ENCODE data around the gene ZNF236. TPM values are rescaled to one million over a fixed set of nuclear protein-coding genes. Genes with fewer than 3 reads are reported as not detected.

Gene ZNF236
- total RNA-seq, 1 donor from 2014 or later, result 32.5 TPM

DNA sequence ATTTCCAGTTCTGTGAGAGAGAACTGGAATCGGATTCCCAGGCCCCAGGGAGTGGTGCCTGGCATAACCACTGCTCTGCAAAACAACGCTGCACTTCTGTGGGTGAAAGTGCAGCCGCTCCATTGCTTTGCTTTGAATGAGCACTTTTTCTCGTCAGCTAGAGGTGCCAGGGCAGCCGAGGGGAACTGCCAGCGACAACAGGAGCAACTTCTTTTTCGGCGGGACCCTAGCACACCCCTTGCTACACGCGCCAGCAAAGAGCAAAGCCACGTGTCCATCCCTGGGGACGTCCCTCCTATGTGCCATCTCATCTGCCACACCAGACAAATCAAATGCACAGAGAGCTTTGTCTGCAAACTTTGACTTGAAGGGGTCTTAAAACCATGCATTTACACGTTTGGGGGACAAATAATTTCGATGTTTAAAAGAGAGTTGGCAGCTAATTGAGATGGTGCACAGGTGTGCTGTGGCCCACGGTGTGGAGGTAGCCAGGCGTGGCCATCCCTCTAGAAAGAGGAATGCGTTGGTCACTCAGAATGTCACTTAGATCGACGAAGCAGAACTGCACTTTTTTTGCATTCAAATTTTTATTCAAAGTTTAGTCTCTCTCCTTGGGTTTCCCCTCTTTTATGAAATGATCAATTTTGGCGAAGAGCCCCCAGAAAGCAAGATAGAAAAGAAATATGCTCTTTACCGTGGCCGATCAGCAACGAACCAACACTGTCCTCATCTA lies 158.5 kb downstream of the ZNF236 start:
- TF ChIP-seq, protein P1, sequence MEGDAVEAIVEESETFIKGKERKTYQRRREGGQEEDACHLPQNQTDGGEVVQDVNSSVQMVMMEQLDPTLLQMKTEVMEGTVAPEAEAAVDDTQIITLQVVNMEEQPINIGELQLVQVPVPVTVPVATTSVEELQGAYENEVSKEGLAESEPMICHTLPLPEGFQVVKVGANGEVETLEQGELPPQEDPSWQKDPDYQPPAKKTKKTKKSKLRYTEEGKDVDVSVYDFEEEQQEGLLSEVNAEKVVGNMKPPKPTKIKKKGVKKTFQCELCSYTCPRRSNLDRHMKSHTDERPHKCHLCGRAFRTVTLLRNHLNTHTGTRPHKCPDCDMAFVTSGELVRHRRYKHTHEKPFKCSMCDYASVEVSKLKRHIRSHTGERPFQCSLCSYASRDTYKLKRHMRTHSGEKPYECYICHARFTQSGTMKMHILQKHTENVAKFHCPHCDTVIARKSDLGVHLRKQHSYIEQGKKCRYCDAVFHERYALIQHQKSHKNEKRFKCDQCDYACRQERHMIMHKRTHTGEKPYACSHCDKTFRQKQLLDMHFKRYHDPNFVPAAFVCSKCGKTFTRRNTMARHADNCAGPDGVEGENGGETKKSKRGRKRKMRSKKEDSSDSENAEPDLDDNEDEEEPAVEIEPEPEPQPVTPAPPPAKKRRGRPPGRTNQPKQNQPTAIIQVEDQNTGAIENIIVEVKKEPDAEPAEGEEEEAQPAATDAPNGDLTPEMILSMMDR (IDR thresholded peaks at IDR 0.05; ENCODE audit: unreplicated experiment), result no peak
- Mint-ChIP-seq H3K36me3 (peaks cover 4% of the 10 kb centered on the region), H3K4me3 (no peak overlapping the region), H3K27ac (no peak overlapping the region), H3K9me3 (no peaks in the 10 kb centered on the region), H3K27me3 (ENCODE audit: low read depth) (peaks cover 2% of the 10 kb centered on the region), H3K4me1 (peaks cover 8% of the 10 kb centered on the region)
- peak in 1 of 2 experiments; percentile 17 for DNase-seq (ENCODE audit: low spot score in 2 of 2, unreplicated experiment in 2 of 2)

DNA sequence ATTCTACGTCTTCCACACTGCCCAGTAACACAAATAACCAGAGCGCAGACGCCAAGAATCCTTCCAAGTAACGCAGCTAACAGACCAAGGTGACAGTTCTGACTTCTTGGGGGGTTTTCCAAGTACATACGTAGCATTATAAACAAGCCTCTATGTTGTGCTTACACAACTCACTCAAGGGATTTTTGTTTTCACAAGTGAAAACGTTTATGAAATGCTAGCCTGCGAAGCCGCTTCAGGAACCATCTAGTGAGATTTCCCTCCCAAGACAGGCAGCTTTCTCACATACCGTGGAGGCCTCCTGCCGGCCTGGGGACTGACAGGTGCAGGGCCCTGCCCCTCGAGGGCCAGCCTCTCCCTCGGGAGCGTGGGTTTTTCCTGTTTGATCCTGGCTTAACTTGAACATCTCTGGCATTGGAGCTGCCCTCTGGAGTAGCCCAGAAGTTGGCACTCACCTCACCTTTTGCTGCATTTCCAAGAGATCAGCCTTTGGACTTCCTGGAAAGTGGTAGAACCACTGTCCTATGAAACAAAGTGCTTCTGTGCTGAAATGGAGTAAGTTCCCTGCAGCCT lies 159.1 kb downstream of the ZNF236 start:
- Mint-ChIP-seq H3K9me3 (no peaks in the 10 kb centered on the region), H3K27ac (no peak overlapping the region), H3K36me3 (peaks cover 4% of the 10 kb centered on the region), H3K27me3 (ENCODE audit: low read depth) (peaks cover 2% of the 10 kb centered on the region), H3K4me3 (no peak overlapping the region), H3K4me1 (peaks cover 8% of the 10 kb centered on the region)
- TF ChIP-seq, protein P1 (IDR thresholded peaks at IDR 0.05; ENCODE audit: unreplicated experiment), result no peak
- DNase-seq (ENCODE audit: low spot score in 2 of 2, unreplicated experiment in 2 of 2), result peak in 1 of 2 experiments; percentile 16

DNA sequence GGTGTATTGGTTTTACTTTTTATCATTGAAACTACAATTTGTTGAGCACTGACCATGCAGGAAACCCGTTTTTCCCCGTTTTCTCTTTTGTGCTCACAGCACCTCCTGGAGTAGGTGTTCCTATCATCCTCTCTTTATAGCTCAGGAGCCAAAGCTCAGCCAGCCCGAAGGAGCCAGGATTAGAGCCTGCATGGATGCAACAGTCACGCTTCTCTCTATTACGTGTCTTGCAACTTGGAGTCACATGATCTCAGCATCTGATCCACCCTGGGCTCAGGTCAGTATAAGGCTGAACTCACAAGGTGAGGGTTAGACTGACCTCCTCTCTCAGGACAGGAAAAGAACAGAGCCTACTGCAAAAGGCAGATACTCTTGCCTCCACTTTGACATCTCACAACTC lies 159.7 kb downstream of the ZNF236 start:
- H3K9me3 Mint-ChIP-seq, result no peaks in the 10 kb centered on the region
- TF ChIP-seq, protein P1 (IDR thresholded peaks at IDR 0.05; ENCODE audit: unreplicated experiment), result no peak
- H3K27ac Mint-ChIP-seq, result no peak overlapping the region
- H3K36me3 Mint-ChIP-seq, result peaks cover 4% of the 10 kb centered on the region
- no peak for DNase-seq (ENCODE audit: low spot score in 2 of 2, unreplicated experiment in 2 of 2)
- peaks cover 2% of the 10 kb centered on the region for H3K27me3 Mint-ChIP-seq (ENCODE audit: low read depth)
- H3K4me1 Mint-ChIP-seq, result peaks cover 8% of the 10 kb centered on the region
- H3K4me3 Mint-ChIP-seq, result no peak overlapping the region

DNA sequence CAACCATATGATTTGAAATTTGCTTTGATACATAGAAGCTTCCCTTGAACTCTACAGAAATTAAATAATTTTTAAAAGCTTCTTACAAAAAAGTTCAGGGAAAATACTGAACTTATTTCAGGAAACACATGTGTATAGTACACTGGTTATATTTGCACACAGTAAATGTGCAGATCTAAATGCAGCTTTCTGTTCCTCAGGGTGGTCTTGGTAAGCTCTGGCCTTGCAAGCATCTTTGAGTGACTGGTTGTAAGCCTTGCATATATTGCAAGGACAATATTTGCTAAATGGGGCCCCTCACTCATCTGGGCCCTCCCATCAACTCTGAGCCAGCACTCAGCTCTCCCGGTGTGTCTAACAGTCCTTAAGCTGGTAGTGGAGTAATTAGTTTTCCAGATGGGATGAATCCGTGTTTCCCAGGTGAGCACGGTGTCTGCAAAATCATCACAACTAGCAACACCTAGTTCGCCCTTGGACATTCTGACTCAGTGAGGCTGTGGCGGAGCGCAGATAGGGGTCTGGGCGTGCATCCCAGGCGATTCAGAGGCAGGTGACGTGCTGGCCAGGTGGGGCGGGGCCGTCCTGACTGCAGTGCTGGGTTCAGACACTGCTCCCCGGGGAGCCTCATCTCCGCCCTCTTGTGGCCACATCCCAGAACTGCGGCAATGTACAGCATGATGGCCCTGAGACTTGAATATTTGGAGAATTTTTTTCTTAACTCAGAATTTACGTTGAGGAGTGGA lies 160.7 kb downstream of the ZNF236 start:
- peaks cover 6% of the 10 kb centered on the region for H3K4me1 Mint-ChIP-seq
- peak overlapping the region; percentile 47 for H3K4me3 Mint-ChIP-seq
- H3K27me3 Mint-ChIP-seq (ENCODE audit: low read depth), result peaks cover 2% of the 10 kb centered on the region
- peak; percentile 70 to 93 for DNase-seq (ENCODE audit: low spot score in 2 of 2, unreplicated experiment in 2 of 2)
- H3K9me3 Mint-ChIP-seq, result no peaks in the 10 kb centered on the region
- H3K36me3 Mint-ChIP-seq, result peaks cover 4% of the 10 kb centered on the region
- TF ChIP-seq, protein P1 (IDR thresholded peaks at IDR 0.05; ENCODE audit: unreplicated experiment), result peak; percentile 96
- no peak overlapping the region for H3K27ac Mint-ChIP-seq

DNA sequence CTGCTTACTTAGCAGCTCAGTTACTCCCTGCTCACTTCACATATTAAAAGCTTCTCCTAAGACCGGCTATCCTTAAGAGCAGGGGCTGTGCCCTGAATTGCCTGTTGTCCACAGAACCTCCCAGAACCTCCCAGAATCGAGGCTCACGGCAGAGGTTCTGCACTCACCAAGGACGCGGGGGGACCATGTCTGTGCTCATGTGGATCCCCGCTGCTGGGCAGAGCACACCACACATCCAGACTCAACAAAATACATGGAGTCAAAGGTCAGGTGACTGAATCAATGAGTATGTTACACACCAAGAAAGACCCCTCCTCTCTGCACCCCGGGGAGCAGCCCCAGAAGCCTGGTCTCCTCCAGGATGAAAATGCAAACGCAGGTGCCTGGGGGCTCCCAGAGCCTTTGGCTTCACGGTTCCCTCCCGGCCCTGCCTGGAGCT lies 161.3 kb downstream of the ZNF236 start:
- TF ChIP-seq, protein P1 (IDR thresholded peaks at IDR 0.05; ENCODE audit: unreplicated experiment), result no peak
- no peak overlapping the region for H3K4me3 Mint-ChIP-seq
- peaks cover 2% of the 10 kb centered on the region for H3K27me3 Mint-ChIP-seq (ENCODE audit: low read depth)
- peaks cover 6% of the 10 kb centered on the region for H3K4me1 Mint-ChIP-seq
- no peak for DNase-seq (ENCODE audit: low spot score in 2 of 2, unreplicated experiment in 2 of 2)
- no peak overlapping the region for H3K27ac Mint-ChIP-seq
- H3K9me3 Mint-ChIP-seq, result no peaks in the 10 kb centered on the region
- H3K36me3 Mint-ChIP-seq, result peaks cover 4% of the 10 kb centered on the region

Data from mesothelial cell of epicardium (in vitro differentiated cells).